Neutrophil (primary cell): ENCODE measurements around the gene RNF207.

Source experiments
- H3K27ac ChIP-seq: fragments of 200-600 bp; sonication (generic); 2 replicates; pipeline ENCODE4 v1.5.1; 2016; ENCODE audit warnings: mild to moderate bottlenecking, moderate library complexity
- H3K27me3 ChIP-seq: fragments of 200-600 bp; sonication (generic); 2 replicates; pipeline ENCODE4 v1.6.0; 2016; ENCODE audit warnings: mild to moderate bottlenecking
- H3K36me3 ChIP-seq: fragments of 200-600 bp; sonication (generic); 2 replicates; pipeline ENCODE4 v1.5.1; 2017
- H3K4me1 ChIP-seq, 2 experiments: fragments of 200-600 bp in 1 of 2; sonication (generic) in 1 of 2; 1 replicate in 1 of 2; 2 replicates in 1 of 2; pipeline versions ENCODE4 v1.5.1 to v1.6.1; 2013 to 2016; ENCODE audit warnings: low read depth in 1 of 2, low read length in 1 of 2, mild to moderate bottlenecking in 1 of 2, moderate library complexity in 1 of 2; ENCODE audit not compliant: control insufficient read depth in 1 of 2, insufficient read depth in 1 of 2
- H3K4me3 ChIP-seq, 2 experiments: fragments of 200-600 bp in 1 of 2; sonication (generic) in 1 of 2; 1 replicate in 1 of 2; 2 replicates in 1 of 2; pipeline ENCODE4 v1.5.1; 2013 to 2016; ENCODE audit warnings: low read depth in 1 of 2, low read length in 1 of 2, mild to moderate bottlenecking in 1 of 2, moderate library complexity in 1 of 2
- H3K9me3 ChIP-seq: fragments of 200-600 bp; sonication (generic); 2 replicates; pipeline ENCODE4 v1.5.1; 2016
- TF ChIP-seq, protein P1 (sequence below): fragments of 200-600 bp; sonication (generic); IDR thresholded peaks from 2 replicates; pipeline ENCODE4 v1.5.1; 2016; ENCODE audit warnings: antibody characterized with exemption

RNF207 gene

GRCh38 chr1:6207921-6208320, 2.0 kb downstream of the RNF207 start:
- Histone ChIP-seq H3K4me3 (no peak overlapping the region), H3K9me3 (no peaks in the 10 kb centered on the region), H3K27ac (no peak overlapping the region), H3K27me3 (peaks cover 100% of the 10 kb centered on the region), H3K36me3 (no peaks in the 10 kb centered on the region), H3K4me1 (peaks cover 26 to 34% of the 10 kb centered on the region in 2 experiments)
- TF ChIP-seq, protein P1, sequence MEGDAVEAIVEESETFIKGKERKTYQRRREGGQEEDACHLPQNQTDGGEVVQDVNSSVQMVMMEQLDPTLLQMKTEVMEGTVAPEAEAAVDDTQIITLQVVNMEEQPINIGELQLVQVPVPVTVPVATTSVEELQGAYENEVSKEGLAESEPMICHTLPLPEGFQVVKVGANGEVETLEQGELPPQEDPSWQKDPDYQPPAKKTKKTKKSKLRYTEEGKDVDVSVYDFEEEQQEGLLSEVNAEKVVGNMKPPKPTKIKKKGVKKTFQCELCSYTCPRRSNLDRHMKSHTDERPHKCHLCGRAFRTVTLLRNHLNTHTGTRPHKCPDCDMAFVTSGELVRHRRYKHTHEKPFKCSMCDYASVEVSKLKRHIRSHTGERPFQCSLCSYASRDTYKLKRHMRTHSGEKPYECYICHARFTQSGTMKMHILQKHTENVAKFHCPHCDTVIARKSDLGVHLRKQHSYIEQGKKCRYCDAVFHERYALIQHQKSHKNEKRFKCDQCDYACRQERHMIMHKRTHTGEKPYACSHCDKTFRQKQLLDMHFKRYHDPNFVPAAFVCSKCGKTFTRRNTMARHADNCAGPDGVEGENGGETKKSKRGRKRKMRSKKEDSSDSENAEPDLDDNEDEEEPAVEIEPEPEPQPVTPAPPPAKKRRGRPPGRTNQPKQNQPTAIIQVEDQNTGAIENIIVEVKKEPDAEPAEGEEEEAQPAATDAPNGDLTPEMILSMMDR, result no peak

DNA sequence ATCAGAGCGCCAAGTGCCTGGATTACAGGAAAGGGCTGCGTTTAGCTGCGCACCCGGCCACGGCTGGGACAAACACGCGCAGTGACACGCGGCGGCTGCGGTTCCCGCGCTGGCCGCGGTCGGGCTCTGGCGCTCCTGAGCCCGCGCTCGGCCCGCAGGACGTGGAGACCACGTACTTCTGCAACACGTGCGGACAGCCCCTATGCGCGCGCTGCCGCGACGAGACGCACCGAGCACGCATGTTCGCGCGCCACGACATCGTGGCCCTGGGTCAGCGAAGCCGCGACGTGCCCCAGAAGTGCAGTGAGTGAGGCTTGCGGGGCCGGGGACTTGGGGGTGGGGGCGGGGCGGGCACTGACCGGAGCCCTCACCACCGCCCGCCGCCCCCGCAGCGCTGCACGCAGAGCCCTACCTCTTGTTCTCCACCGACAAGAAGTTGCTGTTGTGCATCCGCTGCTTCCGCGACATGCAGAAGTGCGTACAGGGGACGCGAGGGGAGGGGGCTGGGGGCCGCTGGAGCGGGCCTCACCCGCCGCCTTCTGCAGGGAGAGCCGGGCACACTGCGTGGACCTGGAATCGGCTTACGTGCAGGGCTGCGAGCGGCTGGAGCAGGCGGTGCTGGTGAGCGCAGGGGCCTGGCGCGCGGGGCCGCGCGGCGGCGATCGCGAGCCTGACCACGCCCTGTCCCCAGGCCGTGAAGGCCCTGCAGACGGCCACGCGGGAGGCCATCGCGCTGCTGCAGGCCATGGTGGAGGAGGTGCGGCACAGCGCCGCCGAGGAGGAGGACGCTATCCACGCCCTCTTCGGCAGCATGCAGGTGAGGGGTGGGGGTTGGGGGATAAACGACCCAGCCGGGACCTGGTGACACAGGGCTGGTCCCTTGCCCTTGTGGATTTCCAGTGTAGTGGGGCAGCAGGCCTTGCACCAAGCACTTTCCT, 3.1 kb downstream of the RNF207 start:
- H3K27ac ChIP-seq, result no peak overlapping the region
- peak overlapping the region in 1 of 2 experiments; percentile 36 for H3K4me3 ChIP-seq
- TF ChIP-seq, protein P1, result peak; percentile 6
- no peaks in the 10 kb centered on the region for H3K36me3 ChIP-seq
- H3K4me1 ChIP-seq, result peaks cover 26 to 34% of the 10 kb centered on the region in 2 experiments
- H3K27me3 ChIP-seq, result peaks cover 99% of the 10 kb centered on the region
- no peaks in the 10 kb centered on the region for H3K9me3 ChIP-seq

- TF ChIP-seq, protein P1, result no peak
- Histone ChIP-seq H3K27ac (no peak overlapping the region), H3K27me3 (peaks cover 92% of the 10 kb centered on the region), H3K4me3 (peak overlapping the region in 1 of 2 experiments; percentile 36), H3K36me3 (no peaks in the 10 kb centered on the region), H3K4me1 (peaks cover 25 to 31% of the 10 kb centered on the region in 2 experiments), H3K9me3 (no peaks in the 10 kb centered on the region)
Observed at GRCh38 chr1:6209661-6210580, 4.0 kb downstream of the RNF207 start.

DNA sequence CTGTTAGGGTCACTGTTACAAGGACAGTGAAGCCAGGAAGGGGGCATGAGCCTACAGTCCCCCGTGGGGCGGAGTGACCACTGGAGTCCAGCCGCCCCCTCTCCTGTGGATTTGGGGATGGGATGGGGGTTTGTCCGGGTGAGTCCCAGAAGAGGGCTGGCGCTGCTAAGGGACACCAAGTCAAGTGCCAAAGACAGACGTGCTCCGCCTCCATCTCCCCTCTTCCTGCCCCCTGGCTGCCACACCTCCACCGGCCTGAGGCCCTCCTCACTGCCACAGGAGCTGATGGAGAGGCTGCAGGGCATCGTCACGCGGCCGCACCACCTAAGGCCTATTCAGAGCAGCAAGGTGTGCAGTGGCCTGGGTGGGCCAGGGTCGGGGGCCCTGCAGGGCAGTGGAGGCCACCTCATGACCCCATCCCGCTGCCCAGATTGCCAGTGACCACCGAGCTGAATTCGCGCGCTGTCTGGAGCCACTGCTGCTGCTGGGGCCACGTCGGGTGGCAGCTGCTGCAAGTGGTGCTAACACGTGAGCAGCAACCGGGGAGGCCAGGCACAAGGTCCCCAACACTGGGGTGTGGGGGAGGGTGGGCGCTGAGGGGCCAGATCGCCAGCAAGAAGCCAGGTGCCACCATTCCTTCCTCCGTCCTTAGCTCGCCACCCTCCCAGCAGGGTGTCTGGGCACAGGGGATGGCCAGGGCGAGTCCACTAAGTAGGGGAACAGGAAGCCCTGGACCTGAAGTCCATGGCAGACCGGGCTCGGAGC, 4.9 kb downstream of the RNF207 start:
- Histone ChIP-seq H3K9me3 (no peaks in the 10 kb centered on the region), H3K36me3 (no peaks in the 10 kb centered on the region), H3K4me3 (no peak overlapping the region), H3K27ac (no peak overlapping the region), H3K27me3 (peaks cover 83% of the 10 kb centered on the region), H3K4me1 (peaks cover 16 to 22% of the 10 kb centered on the region in 2 experiments)
- TF ChIP-seq, protein P1, result no peak

GRCh38 chr1:6211731-6212130, 5.8 kb downstream of the RNF207 start:
- no peaks in the 10 kb centered on the region for H3K9me3 ChIP-seq
- H3K27ac ChIP-seq, result no peak overlapping the region
- H3K36me3 ChIP-seq, result no peaks in the 10 kb centered on the region
- TF ChIP-seq, protein P1, result no peak
- H3K4me3 ChIP-seq, result no peak overlapping the region
- H3K4me1 ChIP-seq, result peaks cover 10 to 13% of the 10 kb centered on the region in 2 experiments
- H3K27me3 ChIP-seq, result peaks cover 73% of the 10 kb centered on the region
